B cell (primary cell): ENCODE results near the gene LUM. TPM values are rescaled to one million over a fixed set of nuclear protein-coding genes. Genes with fewer than 3 reads are reported as not detected.

Source experiments
- ATAC-seq: fragments of 200-7000 bp; cut with Tn5 transposase; one replicate; pipeline ENCODE4 v1.10.0; 2021; ENCODE audit warnings: low read depth, mild to moderate bottlenecking, moderate number of reproducible peaks, moderate library complexity
- CTCF ChIA-PET: fragments of 350-600 bp; sonication (Branson Sonifier 250); formaldehyde crosslinking; loops from one replicate; lab custom pipeline; 2021; ENCODE audit warnings: antibody characterized with exemption, inconsistent platforms; lab: Charles Lee
- POLR2A ChIA-PET: fragments of 350-600 bp; sonication (Branson Sonifier 250); formaldehyde crosslinking; loops from one replicate; lab custom pipeline; 2021; ENCODE audit warnings: antibody characterized with exemption; lab: Charles Lee
- DNase-seq: peaks from one replicate; pipeline ENCODE4 v3.0.0; 2013
- H2AFZ ChIP-seq: 2 replicates; pipeline ENCODE4 v1.6.1; 2012; ENCODE audit warnings: mild to moderate bottlenecking, low read depth, low read length; ENCODE audit not compliant: insufficient read depth, poor library complexity, severe bottlenecking
- H3K27ac ChIP-seq, 2 donors: 1 replicate in 1 of 2; 2 replicates in 1 of 2; pipeline ENCODE4 v1.5.1; 2012 to 2013; ENCODE audit warnings: low read length in 2 of 2, mild to moderate bottlenecking in 2 of 2, moderate library complexity in 1 of 2
- H3K27me3 ChIP-seq, 4 experiments: fragments of 200-600 bp in 1 of 4; sonication (generic) in 1 of 4; replicated peaks in 1 of 4; 1 replicate in 2 of 4; 2 replicates in 2 of 4; pipeline versions ENCODE4 v1.6.1 to v1.7.0; 2013 to 2016; ENCODE audit warnings: low read length in 3 of 4, mild to moderate bottlenecking in 2 of 4, mixed read lengths in 1 of 4, moderate library complexity in 1 of 4; ENCODE audit not compliant: insufficient read depth in 4 of 4, control insufficient read depth in 3 of 4; ENCODE audit errors: control extremely low read depth in 1 of 4
- H3K36me3 ChIP-seq, 2 experiments: replicated peaks in 1 of 2; 1 replicate in 1 of 2; 2 replicates in 1 of 2; pipeline versions ENCODE4 v1.6.1 to v1.7.1; 2013; ENCODE audit warnings: low read length in 1 of 2; ENCODE audit not compliant: insufficient read depth in 2 of 2, control insufficient read depth in 1 of 2; ENCODE audit errors: control extremely low read depth in 1 of 2, extremely low read depth in 1 of 2
- H3K4me1 ChIP-seq, 2 donors: fragments of 200-600 bp in 1 of 2; sonication (generic) in 1 of 2; 1 replicate in 1 of 2; 2 replicates in 1 of 2; pipeline versions ENCODE4 v1.5.1 to v1.6.1; 2013 to 2017; ENCODE audit warnings: low read length in 2 of 2; ENCODE audit not compliant: control insufficient read depth in 2 of 2, insufficient read depth in 2 of 2
- H3K4me2 ChIP-seq: replicated peaks from 2 replicates; pipeline ENCODE3; 2012; ENCODE audit warnings: mild to moderate bottlenecking, low read depth, low read length; ENCODE audit not compliant: poor library complexity, severe bottlenecking
- H3K4me3 ChIP-seq, 5 experiments: fragments of 200-600 bp in 1 of 5; sonication (generic) in 1 of 5; 1 replicate in 3 of 5; 2 replicates in 2 of 5; pipeline versions ENCODE4 v1.5.1 to v1.7.0; 2011 to 2016; ENCODE audit warnings: low read length in 4 of 5, mild to moderate bottlenecking in 4 of 5, low read depth in 2 of 5, control low read depth in 1 of 5, moderate library complexity in 1 of 5; ENCODE audit not compliant: insufficient read depth in 1 of 5; ENCODE audit errors: control extremely low read depth in 1 of 5, extremely low read depth in 1 of 5
- H3K79me2 ChIP-seq: fragments of 200-600 bp; sonication (generic); one replicate; pipeline ENCODE4 v1.6.0; 2016; ENCODE audit warnings: low read length; ENCODE audit not compliant: control insufficient read depth, insufficient read depth
- H3K9ac ChIP-seq: fragments of 200-600 bp; sonication (generic); 2 replicates; pipeline ENCODE4 v1.6.1; 2017; ENCODE audit warnings: mild to moderate bottlenecking, low read length, moderate library complexity
- H3K9me3 ChIP-seq, 3 donors: one replicate each; pipeline versions ENCODE4 v1.6.1 to v1.7.1; 2013; ENCODE audit warnings: low read length in 2 of 3; ENCODE audit not compliant: control insufficient read depth in 2 of 3, insufficient read depth in 1 of 3; ENCODE audit errors: control extremely low read depth in 1 of 3
- H4K20me1 ChIP-seq: 2 replicates; pipeline ENCODE4 v1.6.0; 2012; ENCODE audit warnings: mild to moderate bottlenecking, low read length; ENCODE audit not compliant: insufficient read depth, control insufficient read depth, poor library complexity, severe bottlenecking
- H3K27ac Mint-ChIP-seq: one replicate; pipeline ENCODE4 v1.8.0; 2021; ENCODE audit warnings: mixed read lengths
- H3K27me3 Mint-ChIP-seq: one replicate; pipeline ENCODE4 v1.8.0; 2021; ENCODE audit warnings: mixed read lengths
- H3K4me1 Mint-ChIP-seq: one replicate; pipeline ENCODE4 v1.8.0; 2021; ENCODE audit warnings: mixed read lengths
- H3K4me3 Mint-ChIP-seq: one replicate; pipeline ENCODE4 v1.8.0; 2021; ENCODE audit warnings: mixed read lengths
- H3K9me3 Mint-ChIP-seq: one replicate; pipeline ENCODE4 v1.8.0; 2022; ENCODE audit warnings: mixed read lengths; ENCODE audit not compliant: insufficient read depth
- EZH2 ChIP-seq: IDR thresholded peaks from 2 replicates; pipeline ENCODE4 v1.6.1; 2012; ENCODE audit warnings: borderline replicate concordance, low read depth, mild to moderate bottlenecking, moderate library complexity, low read length; ENCODE audit not compliant: insufficient read depth, poor library complexity, severe bottlenecking
- WGBS: methylation state at CpG from one replicate; pipeline ENCODE4 v1.1.5; 2013; ENCODE audit warnings: missing lambda C conversion rate; ENCODE audit not compliant: insufficient coverage; 5-methylcytosine and 5-hydroxymethylcytosine counted together
- intact Hi-C: fragments of 100-400 bp; cut with micrococcal nuclease; formaldehyde crosslinking; loops from one replicate; pipeline ENCODE4 v1.10.0; 2022
- polyA plus RNA-seq: library from polyadenylated mRNA; depleted of rRNA; stranded (reverse); fragments of >200 nt; gene quantifications from 2 replicates; pipeline ENCODE4 v1.2.3, GENCODE V29; 2012
- total RNA-seq, 2 donors: library from RNA; stranded (reverse); fragments of 120-200 nt in 1 of 2; gene quantifications; 1 replicate in 1 of 2; 2 replicates in 1 of 2; pipeline versions ENCODE4 v1.2.3 to v1.2.4, GENCODE V29; 2013 to 2022
- TF ChIP-seq, protein P1 (sequence below): fragments of 200-600 bp; IDR thresholded peaks from one replicate; pipeline ENCODE4 v1.8.0; 2022; ENCODE audit warnings: antibody characterized with exemption, mild to moderate bottlenecking

LUM gene
- total and polyA plus RNA-seq, 2 donors (not counting 1 experiment from before 2014, with no cell fraction given): not detected

GRCh38 chr12:91072931-91073330 is 38.4 kb downstream of the LUM start:
- no peak for TF ChIP-seq EZH2
- TF ChIP-seq, protein P1, sequence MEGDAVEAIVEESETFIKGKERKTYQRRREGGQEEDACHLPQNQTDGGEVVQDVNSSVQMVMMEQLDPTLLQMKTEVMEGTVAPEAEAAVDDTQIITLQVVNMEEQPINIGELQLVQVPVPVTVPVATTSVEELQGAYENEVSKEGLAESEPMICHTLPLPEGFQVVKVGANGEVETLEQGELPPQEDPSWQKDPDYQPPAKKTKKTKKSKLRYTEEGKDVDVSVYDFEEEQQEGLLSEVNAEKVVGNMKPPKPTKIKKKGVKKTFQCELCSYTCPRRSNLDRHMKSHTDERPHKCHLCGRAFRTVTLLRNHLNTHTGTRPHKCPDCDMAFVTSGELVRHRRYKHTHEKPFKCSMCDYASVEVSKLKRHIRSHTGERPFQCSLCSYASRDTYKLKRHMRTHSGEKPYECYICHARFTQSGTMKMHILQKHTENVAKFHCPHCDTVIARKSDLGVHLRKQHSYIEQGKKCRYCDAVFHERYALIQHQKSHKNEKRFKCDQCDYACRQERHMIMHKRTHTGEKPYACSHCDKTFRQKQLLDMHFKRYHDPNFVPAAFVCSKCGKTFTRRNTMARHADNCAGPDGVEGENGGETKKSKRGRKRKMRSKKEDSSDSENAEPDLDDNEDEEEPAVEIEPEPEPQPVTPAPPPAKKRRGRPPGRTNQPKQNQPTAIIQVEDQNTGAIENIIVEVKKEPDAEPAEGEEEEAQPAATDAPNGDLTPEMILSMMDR: no peak
- Mint-ChIP-seq H3K4me3 (no peak overlapping the region), H3K9me3 (no peaks in the 10 kb centered on the region), H3K27me3 (peaks cover 4% of the 10 kb centered on the region), H3K4me1 (no peaks in the 10 kb centered on the region), H3K27ac (no peak overlapping the region)
- POLR2A ChIA-PET: no interaction called here
- CTCF ChIA-PET: no interaction called here
- DNase-seq (no peak), ATAC-seq (no peak)
- Histone ChIP-seq H3K27me3 (no peaks in the 10 kb centered on the region), H3K36me3 (no peaks in the 10 kb centered on the region), H3K27ac (no peak overlapping the region), H3K79me2 (no peaks in the 10 kb centered on the region), H4K20me1 (no peaks in the 10 kb centered on the region), H3K9ac (no peak overlapping the region), H3K9me3 (no peaks in the 10 kb centered on the region), H2AFZ (no peak overlapping the region), H3K4me2 (no peak overlapping the region), H3K4me3 (no peak overlapping the region), H3K4me1 (no peaks in the 10 kb centered on the region)
- intact Hi-C loops: no loop called here
- WGBS: no CpG with 5 or more reads among the region's 2 CpGs

DNA sequence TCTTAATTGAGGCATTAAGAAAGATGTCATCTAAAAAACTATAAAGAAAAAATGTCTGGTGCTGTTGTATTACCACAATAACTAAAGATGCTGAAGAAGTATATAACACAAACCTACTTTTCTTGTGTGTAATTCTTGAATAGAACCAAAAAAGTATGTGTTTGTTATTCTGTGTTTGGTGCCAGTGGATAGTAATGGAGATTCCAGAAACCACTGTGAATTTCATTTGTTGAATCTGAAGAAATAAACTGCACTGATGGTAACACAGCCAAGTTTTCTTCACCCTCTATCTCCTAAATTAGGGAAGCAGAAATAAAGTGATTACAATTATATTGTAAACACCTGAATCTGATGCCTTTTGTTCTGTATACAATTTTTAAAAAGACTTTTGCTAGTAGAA is 40.4 kb downstream of the LUM start:
- TF ChIP-seq EZH2: no peak
- TF ChIP-seq, protein P1: no peak
- H3K4me3 Mint-ChIP-seq: no peak overlapping the region
- POLR2A ChIA-PET: no interaction called here
- no peaks in the 10 kb centered on the region for H3K36me3 ChIP-seq
- no peak overlapping the region for H3K27ac ChIP-seq
- no peaks in the 10 kb centered on the region for H3K79me2 ChIP-seq
- H3K4me2 ChIP-seq: no peak overlapping the region
- ATAC-seq (no peak), DNase-seq (no peak)
- intact Hi-C loops: no loop called here
- no peaks in the 10 kb centered on the region for H3K27me3 ChIP-seq
- no peaks in the 10 kb centered on the region for H3K9me3 Mint-ChIP-seq
- peaks cover 4% of the 10 kb centered on the region for H3K27me3 Mint-ChIP-seq
- CTCF ChIA-PET: no interaction called here
- H3K4me3 ChIP-seq: no peak overlapping the region
- no peaks in the 10 kb centered on the region for H3K9me3 ChIP-seq
- H3K4me1 Mint-ChIP-seq: no peaks in the 10 kb centered on the region
- no peak overlapping the region for H2AFZ ChIP-seq
- no peak overlapping the region for H3K27ac Mint-ChIP-seq
- no peaks in the 10 kb centered on the region for H3K4me1 ChIP-seq
- H4K20me1 ChIP-seq: no peaks in the 10 kb centered on the region
- no peak overlapping the region for H3K9ac ChIP-seq
